Measurements from ENCODE around the gene ZNF512B.

Gene ZNF512B

GRCh38 chr20:64001607-64002011, 31.9 kb upstream of the ZNF512B start:
- H3K27me3 ChIP-seq (ENCODE audit: insufficient read depth, low read depth, severe bottlenecking): no peaks in the 10 kb centered on the region
- no peaks in the 10 kb centered on the region for H3K9me3 ChIP-seq (ENCODE audit: severe bottlenecking)
- no peak for DNase-seq
- H3K27ac ChIP-seq: no peak overlapping the region
- peaks cover 9% of the 10 kb centered on the region for H3K36me3 ChIP-seq
- TF ChIP-seq, protein P1, sequence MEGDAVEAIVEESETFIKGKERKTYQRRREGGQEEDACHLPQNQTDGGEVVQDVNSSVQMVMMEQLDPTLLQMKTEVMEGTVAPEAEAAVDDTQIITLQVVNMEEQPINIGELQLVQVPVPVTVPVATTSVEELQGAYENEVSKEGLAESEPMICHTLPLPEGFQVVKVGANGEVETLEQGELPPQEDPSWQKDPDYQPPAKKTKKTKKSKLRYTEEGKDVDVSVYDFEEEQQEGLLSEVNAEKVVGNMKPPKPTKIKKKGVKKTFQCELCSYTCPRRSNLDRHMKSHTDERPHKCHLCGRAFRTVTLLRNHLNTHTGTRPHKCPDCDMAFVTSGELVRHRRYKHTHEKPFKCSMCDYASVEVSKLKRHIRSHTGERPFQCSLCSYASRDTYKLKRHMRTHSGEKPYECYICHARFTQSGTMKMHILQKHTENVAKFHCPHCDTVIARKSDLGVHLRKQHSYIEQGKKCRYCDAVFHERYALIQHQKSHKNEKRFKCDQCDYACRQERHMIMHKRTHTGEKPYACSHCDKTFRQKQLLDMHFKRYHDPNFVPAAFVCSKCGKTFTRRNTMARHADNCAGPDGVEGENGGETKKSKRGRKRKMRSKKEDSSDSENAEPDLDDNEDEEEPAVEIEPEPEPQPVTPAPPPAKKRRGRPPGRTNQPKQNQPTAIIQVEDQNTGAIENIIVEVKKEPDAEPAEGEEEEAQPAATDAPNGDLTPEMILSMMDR (IDR thresholded peaks at IDR 0.05; ENCODE audit: low read depth, low read length): no peak
- no peak overlapping the region for H3K4me3 ChIP-seq (ENCODE audit: low read depth, low read length)

GRCh38 chr20:64000906-64001305, 31.2 kb upstream of the ZNF512B start:
- TF ChIP-seq, protein P1 (IDR thresholded peaks at IDR 0.05; ENCODE audit: low read depth, low read length): no peak
- no peaks in the 10 kb centered on the region for H3K27me3 ChIP-seq (ENCODE audit: insufficient read depth, low read depth, severe bottlenecking)
- H3K36me3 ChIP-seq: peaks cover 11% of the 10 kb centered on the region
- no peaks in the 10 kb centered on the region for H3K9me3 ChIP-seq (ENCODE audit: severe bottlenecking)
- no peak for DNase-seq
- H3K4me3 ChIP-seq (ENCODE audit: low read depth, low read length): no peak overlapping the region
- no peak overlapping the region for H3K27ac ChIP-seq

GRCh38 chr20:63982937-63983336, 13.2 kb upstream of the ZNF512B start:
- Histone ChIP-seq H3K9me3 (ENCODE audit: severe bottlenecking) (no peaks in the 10 kb centered on the region), H3K27me3 (ENCODE audit: insufficient read depth, low read depth, severe bottlenecking) (no peaks in the 10 kb centered on the region), H3K36me3 (peaks cover 8% of the 10 kb centered on the region), H3K27ac (no peak overlapping the region), H3K4me3 (ENCODE audit: low read depth, low read length) (no peak overlapping the region)
- TF ChIP-seq, protein P1 (IDR thresholded peaks at IDR 0.05; ENCODE audit: low read depth, low read length): no peak
- DNase-seq: no peak

DNA sequence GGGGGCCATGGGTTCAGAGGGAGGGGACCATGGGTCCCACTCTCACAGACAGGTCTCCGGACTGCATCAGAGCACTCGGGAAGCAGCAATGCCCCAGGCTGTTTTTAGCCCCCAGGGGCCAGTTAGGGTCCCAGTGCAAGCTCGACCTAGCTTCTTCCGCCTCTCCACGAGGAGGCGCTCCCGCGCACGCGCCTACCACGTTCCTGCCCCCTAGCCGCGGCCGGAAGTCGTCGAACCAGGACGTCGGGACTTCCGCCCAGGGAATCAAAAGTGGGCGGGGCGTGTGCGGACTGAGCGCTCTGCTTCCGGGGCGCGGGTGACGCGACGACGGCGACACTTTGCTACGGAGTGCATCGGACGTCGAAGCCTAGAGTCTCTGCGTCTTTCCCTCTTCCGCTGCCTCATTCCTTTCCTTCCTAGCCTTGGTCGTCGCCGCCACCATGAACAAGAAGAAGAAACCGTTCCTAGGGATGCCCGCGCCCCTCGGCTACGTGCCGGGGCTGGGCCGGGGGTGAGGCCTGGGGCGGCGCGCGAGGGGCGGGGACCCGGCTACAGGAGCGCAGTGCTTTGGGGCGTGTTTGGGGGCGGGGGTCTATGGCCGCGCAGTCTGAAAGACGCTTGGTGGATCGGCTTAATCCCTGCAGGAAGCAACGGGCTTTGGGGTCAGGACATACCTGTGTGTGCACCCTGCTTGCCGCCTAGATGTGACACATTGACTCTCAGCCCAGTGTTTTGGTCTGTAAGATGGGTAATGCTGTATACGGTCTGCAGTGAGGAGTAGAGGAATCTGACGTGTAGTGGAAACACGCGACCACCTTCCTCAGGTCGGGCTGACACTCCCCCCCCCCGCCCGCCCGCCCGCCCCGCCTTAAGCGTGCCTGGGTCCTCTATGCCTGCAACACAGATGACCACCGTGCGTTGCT, 11.3 kb upstream of the ZNF512B start, which contains the start of gene PRPF6:
Gene PRPF6 (plus strand): TSS at position 327 of the 923 bp plus-strand sequence. CDS start 114 bp downstream, at position 441.
- Histone ChIP-seq H3K36me3 (peaks cover 8% of the 10 kb centered on the region), H3K27me3 (ENCODE audit: insufficient read depth, low read depth, severe bottlenecking) (no peaks in the 10 kb centered on the region), H3K9me3 (ENCODE audit: severe bottlenecking) (no peaks in the 10 kb centered on the region), H3K27ac (peak within 1 kb of the TSS; percentile 94), H3K4me3 (ENCODE audit: low read depth, low read length) (peak within 1 kb of the TSS; percentile 62)
- DNase-seq: peak; percentile 88
- TF ChIP-seq, protein P1 (IDR thresholded peaks at IDR 0.05; ENCODE audit: low read depth, low read length): peak; percentile 84

GRCh38 chr20:63980317-63980805, 10.6 kb upstream of the ZNF512B start:
- no peaks in the 10 kb centered on the region for H3K27me3 ChIP-seq (ENCODE audit: insufficient read depth, low read depth, severe bottlenecking)
- no peak for DNase-seq
- peak overlapping the region; percentile 94 for H3K27ac ChIP-seq
- H3K36me3 ChIP-seq: peaks cover 5% of the 10 kb centered on the region
- peak overlapping the region; percentile 14; the same call in 1 of the 2 replicates for H3K4me3 ChIP-seq (ENCODE audit: low read depth, low read length)
- TF ChIP-seq, protein P1 (IDR thresholded peaks at IDR 0.05; ENCODE audit: low read depth, low read length): no peak
- no peaks in the 10 kb centered on the region for H3K9me3 ChIP-seq (ENCODE audit: severe bottlenecking)

All from WERI-Rb-1 (cell line).